HepG2 (cell line): ENCODE data around the gene VEGFA. TPM values are rescaled to one million over a fixed set of nuclear protein-coding genes. Genes with fewer than 3 reads are reported as not detected.

Experiments used
- FOXJ3 ChIP-seq: sonication (generic); formaldehyde crosslinking; IDR thresholded peaks from 2 replicates; pipeline ENCODE4 v1.4.0; 2020; ENCODE audit warnings: missing genetic modification reagents, mild to moderate bottlenecking, borderline replicate concordance
- FOXP1 ChIP-seq, 2 experiments: fragments of 450-650 bp in 1 of 2; IDR thresholded peaks; 2 replicates each; pipeline ENCODE4 v1.6.1; 2017 to 2018; ENCODE audit warnings: antibody characterized with exemption in 1 of 2
- GTF2F1 ChIP-seq: fragments of 150-350 bp; IDR thresholded peaks from 2 replicates; pipeline ENCODE4 v1.6.1; 2014; ENCODE audit warnings: low read length
- HCFC1 ChIP-seq: fragments of 150-350 bp; IDR thresholded peaks from 2 replicates; pipeline ENCODE4 v1.6.1; 2014; ENCODE audit warnings: low read depth, low read length
- RFXAP ChIP-seq: sonication (generic); formaldehyde crosslinking; IDR thresholded peaks from 2 replicates; pipeline ENCODE4 v1.4.0; 2020; ENCODE audit warnings: missing genetic modification reagents, borderline replicate concordance
- SP2 ChIP-seq: sonication (generic); formaldehyde crosslinking; IDR thresholded peaks from 2 replicates; pipeline ENCODE4 v1.5.1; 2020; ENCODE audit warnings: mild to moderate bottlenecking, missing genetic modification reagents
- THYN1 ChIP-seq: sonication (generic); formaldehyde crosslinking; IDR thresholded peaks from 2 replicates; pipeline ENCODE4 v1.8.1; 2023; ENCODE audit warnings: low read depth, mild to moderate bottlenecking, moderate library complexity, missing genetic modification reagents, borderline replicate concordance
- ZMYM4 ChIP-seq: sonication (generic); formaldehyde crosslinking; IDR thresholded peaks from 2 replicates; pipeline ENCODE4 v1.8.1; 2023; ENCODE audit warnings: mild to moderate bottlenecking, missing genetic modification reagents
- ZNF260 ChIP-seq: sonication (generic); formaldehyde crosslinking; IDR thresholded peaks from 2 replicates; pipeline ENCODE4 v1.4.0; 2020; ENCODE audit warnings: missing genetic modification reagents, low read depth, mild to moderate bottlenecking, borderline replicate concordance
- ZNF432 ChIP-seq: sonication (generic); formaldehyde crosslinking; IDR thresholded peaks from 2 replicates; pipeline ENCODE4 v1.5.0; 2020; ENCODE audit warnings: missing genetic modification reagents, mild to moderate bottlenecking, borderline replicate concordance
- ZNF552 ChIP-seq: sonication (generic); formaldehyde crosslinking; IDR thresholded peaks from 2 replicates; pipeline ENCODE4 v1.9.0; 2022; ENCODE audit warnings: missing genetic modification reagents, mild to moderate bottlenecking, borderline replicate concordance
- ZNF605 ChIP-seq: sonication (generic); formaldehyde crosslinking; IDR thresholded peaks from 2 replicates; pipeline ENCODE4 v1.8.0; 2022; ENCODE audit warnings: mild to moderate bottlenecking, missing genetic modification reagents
- polyA plus RNA-seq, 8 experiments: library from polyadenylated mRNA; depleted of rRNA in 3 of 8; stranded (reverse) in 7 of 8; unstranded in 1 of 8; fragments of >200 nt; fragmentation: Illumina TruSeq in 4 of 8; extraction: Trizol in 4 of 8; gene quantifications; 2 replicates each; pipeline versions ENCODE4 v1.2.1 to v1.2.3, GENCODE V29; 2011 to 2016; ENCODE audit warnings: low read depth in 4 of 8, missing spikeins in 1 of 8, mixed read lengths in 1 of 8; ENCODE audit not compliant: insufficient read depth in 1 of 8
- total RNA-seq, 5 experiments: library from RNA; depleted of rRNA; stranded (reverse); fragments of >200 nt; fragmentation: Illumina TruSeq; extraction: Trizol; gene quantifications; 2 replicates each; pipeline ENCODE4 v1.2.3, GENCODE V29; 2016; ENCODE audit warnings: low read depth in 1 of 5
- TF ChIP-seq, protein P1 (sequence below): sonication (generic); formaldehyde crosslinking; IDR thresholded peaks from 2 replicates; pipeline ENCODE4 v1.4.0; 2020; ENCODE audit warnings: missing genetic modification reagents, borderline replicate concordance
- TF ChIP-seq, protein P2 (sequence below): IDR thresholded peaks from 2 replicates; pipeline ENCODE4 v1.6.1; 2018; ENCODE audit warnings: missing genetic modification reagents, mild to moderate bottlenecking, missing compliant biosample characterization
- TF ChIP-seq, protein P3 (sequence below): sonication (generic); formaldehyde crosslinking; IDR thresholded peaks from 2 replicates; pipeline ENCODE4 v1.5.0; 2020; ENCODE audit warnings: mild to moderate bottlenecking, missing genetic modification reagents, borderline replicate concordance
- TF ChIP-seq, protein P4 (sequence below): sonication (generic); formaldehyde crosslinking; IDR thresholded peaks from 2 replicates; pipeline ENCODE4 v1.8.0; 2023; ENCODE audit warnings: mild to moderate bottlenecking, missing genetic modification reagents
- TF ChIP-seq, protein P5 (sequence below): sonication (generic); formaldehyde crosslinking; IDR thresholded peaks from 2 replicates; pipeline ENCODE4 v1.5.0; 2020; ENCODE audit warnings: missing genetic modification reagents, mild to moderate bottlenecking, borderline replicate concordance
- TF ChIP-seq, protein P6 (sequence below): sonication (generic); formaldehyde crosslinking; IDR thresholded peaks from 2 replicates; pipeline ENCODE4 v1.5.0; 2020; ENCODE audit warnings: missing genetic modification reagents

VEGFA gene
- total and polyA plus RNA-seq, 2 of the 13 experiments (the other 11 are each of a cell fraction or from before 2014, with no cell fraction given): 68.1 to 629 TPM

DNA sequence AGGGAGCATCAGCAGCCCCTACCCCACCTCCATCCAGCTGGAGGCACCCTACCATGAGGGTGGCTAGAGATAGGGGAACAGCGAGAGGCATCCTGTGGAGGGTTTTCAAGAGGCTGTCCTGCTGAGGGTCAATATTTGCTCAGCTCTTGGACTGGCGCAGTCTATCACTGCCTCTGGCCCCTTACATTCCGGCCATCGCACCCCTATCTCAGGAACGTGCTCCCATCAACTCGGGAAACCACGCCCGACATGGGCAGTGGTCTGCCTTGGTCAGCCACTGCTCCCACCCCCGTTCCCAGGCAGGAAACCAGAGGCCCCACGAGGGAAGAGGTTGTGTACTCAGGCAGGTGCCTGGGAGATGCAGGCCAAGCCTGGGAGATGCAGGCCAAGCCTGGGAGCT is 57.9 kb downstream of the VEGFA start (continued):
- TF ChIP-seq, protein P1, sequence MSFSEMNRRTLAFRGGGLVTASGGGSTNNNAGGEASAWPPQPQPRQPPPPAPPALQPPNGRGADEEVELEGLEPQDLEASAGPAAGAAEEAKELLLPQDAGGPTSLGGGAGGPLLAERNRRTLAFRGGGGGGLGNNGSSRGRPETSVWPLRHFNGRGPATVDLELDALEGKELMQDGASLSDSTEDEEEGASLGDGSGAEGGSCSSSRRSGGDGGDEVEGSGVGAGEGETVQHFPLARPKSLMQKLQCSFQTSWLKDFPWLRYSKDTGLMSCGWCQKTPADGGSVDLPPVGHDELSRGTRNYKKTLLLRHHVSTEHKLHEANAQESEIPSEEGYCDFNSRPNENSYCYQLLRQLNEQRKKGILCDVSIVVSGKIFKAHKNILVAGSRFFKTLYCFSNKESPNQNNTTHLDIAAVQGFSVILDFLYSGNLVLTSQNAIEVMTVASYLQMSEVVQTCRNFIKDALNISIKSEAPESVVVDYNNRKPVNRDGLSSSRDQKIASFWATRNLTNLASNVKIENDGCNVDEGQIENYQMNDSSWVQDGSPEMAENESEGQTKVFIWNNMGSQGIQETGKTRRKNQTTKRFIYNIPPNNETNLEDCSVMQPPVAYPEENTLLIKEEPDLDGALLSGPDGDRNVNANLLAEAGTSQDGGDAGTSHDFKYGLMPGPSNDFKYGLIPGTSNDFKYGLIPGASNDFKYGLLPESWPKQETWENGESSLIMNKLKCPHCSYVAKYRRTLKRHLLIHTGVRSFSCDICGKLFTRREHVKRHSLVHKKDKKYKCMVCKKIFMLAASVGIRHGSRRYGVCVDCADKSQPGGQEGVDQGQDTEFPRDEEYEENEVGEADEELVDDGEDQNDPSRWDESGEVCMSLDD (CRISPR knock-in tag): peak; percentile 94
- TF ChIP-seq ZNF432: no peak
- TF ChIP-seq THYN1 (CRISPR knock-in tag): no peak
- TF ChIP-seq, protein P2, sequence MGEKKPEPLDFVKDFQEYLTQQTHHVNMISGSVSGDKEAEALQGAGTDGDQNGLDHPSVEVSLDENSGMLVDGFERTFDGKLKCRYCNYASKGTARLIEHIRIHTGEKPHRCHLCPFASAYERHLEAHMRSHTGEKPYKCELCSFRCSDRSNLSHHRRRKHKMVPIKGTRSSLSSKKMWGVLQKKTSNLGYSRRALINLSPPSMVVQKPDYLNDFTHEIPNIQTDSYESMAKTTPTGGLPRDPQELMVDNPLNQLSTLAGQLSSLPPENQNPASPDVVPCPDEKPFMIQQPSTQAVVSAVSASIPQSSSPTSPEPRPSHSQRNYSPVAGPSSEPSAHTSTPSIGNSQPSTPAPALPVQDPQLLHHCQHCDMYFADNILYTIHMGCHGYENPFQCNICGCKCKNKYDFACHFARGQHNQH (CRISPR knock-in tag): no peak
- TF ChIP-seq, protein P3, sequence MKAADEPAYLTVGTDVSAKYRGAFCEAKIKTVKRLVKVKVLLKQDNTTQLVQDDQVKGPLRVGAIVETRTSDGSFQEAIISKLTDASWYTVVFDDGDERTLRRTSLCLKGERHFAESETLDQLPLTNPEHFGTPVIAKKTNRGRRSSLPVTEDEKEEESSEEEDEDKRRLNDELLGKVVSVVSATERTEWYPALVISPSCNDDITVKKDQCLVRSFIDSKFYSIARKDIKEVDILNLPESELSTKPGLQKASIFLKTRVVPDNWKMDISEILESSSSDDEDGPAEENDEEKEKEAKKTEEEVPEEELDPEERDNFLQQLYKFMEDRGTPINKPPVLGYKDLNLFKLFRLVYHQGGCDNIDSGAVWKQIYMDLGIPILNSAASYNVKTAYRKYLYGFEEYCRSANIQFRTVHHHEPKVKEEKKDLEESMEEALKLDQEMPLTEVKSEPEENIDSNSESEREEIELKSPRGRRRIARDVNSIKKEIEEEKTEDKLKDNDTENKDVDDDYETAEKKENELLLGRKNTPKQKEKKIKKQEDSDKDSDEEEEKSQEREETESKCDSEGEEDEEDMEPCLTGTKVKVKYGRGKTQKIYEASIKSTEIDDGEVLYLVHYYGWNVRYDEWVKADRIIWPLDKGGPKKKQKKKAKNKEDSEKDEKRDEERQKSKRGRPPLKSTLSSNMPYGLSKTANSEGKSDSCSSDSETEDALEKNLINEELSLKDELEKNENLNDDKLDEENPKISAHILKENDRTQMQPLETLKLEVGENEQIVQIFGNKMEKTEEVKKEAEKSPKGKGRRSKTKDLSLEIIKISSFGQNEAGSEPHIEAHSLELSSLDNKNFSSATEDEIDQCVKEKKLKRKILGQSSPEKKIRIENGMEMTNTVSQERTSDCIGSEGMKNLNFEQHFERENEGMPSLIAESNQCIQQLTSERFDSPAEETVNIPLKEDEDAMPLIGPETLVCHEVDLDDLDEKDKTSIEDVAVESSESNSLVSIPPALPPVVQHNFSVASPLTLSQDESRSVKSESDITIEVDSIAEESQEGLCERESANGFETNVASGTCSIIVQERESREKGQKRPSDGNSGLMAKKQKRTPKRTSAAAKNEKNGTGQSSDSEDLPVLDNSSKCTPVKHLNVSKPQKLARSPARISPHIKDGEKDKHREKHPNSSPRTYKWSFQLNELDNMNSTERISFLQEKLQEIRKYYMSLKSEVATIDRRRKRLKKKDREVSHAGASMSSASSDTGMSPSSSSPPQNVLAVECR (CRISPR knock-in tag): no peak; the same call in 1 of the 2 replicates
- TF ChIP-seq ZNF605 (CRISPR knock-in tag): no peak; the same call in 1 of the 2 replicates
- no peak for TF ChIP-seq ZNF552
- no peak for TF ChIP-seq ZNF260
- TF ChIP-seq, protein P4, sequence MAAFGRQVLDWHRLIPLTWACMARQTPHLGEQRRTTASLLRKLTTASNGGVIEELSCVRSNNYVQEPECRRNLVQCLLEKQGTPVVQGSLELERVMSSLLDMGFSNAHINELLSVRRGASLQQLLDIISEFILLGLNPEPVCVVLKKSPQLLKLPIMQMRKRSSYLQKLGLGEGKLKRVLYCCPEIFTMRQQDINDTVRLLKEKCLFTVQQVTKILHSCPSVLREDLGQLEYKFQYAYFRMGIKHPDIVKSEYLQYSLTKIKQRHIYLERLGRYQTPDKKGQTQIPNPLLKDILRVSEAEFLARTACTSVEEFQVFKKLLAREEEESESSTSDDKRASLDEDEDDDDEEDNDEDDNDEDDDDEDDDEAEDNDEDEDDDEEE (CRISPR knock-in tag): no peak
- TF ChIP-seq FOXP1 (IDR thresholded peaks at IDR 0.05): no peak
- 0 out of 2 replicates have a peak, but pooled peaks have one; percentile 6 for TF ChIP-seq FOXP1 (CRISPR knock-in tag; IDR thresholded peaks at IDR 0.05)
- 0 out of 2 replicates have a peak, but pooled peaks have one; percentile 59 for TF ChIP-seq RFXAP (CRISPR knock-in tag)
- no peak for TF ChIP-seq GTF2F1
- TF ChIP-seq, protein P5, sequence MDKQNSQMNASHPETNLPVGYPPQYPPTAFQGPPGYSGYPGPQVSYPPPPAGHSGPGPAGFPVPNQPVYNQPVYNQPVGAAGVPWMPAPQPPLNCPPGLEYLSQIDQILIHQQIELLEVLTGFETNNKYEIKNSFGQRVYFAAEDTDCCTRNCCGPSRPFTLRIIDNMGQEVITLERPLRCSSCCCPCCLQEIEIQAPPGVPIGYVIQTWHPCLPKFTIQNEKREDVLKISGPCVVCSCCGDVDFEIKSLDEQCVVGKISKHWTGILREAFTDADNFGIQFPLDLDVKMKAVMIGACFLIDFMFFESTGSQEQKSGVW: no peak
- TF ChIP-seq, protein P6, sequence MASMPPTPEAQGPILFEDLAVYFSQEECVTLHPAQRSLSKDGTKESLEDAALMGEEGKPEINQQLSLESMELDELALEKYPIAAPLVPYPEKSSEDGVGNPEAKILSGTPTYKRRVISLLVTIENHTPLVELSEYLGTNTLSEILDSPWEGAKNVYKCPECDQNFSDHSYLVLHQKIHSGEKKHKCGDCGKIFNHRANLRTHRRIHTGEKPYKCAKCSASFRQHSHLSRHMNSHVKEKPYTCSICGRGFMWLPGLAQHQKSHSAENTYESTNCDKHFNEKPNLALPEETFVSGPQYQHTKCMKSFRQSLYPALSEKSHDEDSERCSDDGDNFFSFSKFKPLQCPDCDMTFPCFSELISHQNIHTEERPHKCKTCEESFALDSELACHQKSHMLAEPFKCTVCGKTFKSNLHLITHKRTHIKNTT (CRISPR knock-in tag): no peak
- TF ChIP-seq FOXJ3 (CRISPR knock-in tag): no peak
- 0 out of 2 replicates have a peak, but pooled peaks have one; percentile 20 for TF ChIP-seq ZMYM4 (CRISPR knock-in tag)
- no peak for TF ChIP-seq SP2 (CRISPR knock-in tag)
- TF ChIP-seq HCFC1: no peak
